ENCODE results near the gene MLLT3. TPM values are rescaled to one million over a fixed set of nuclear protein-coding genes. Genes with fewer than 3 reads are reported as not detected.

The MLLT3 gene
- total and polyA plus RNA-seq, 2 of the 8 experiments (the other 6 are each of a cell fraction or from before 2014, with no cell fraction given) = 5.9 to 9.6 TPM

DNA sequence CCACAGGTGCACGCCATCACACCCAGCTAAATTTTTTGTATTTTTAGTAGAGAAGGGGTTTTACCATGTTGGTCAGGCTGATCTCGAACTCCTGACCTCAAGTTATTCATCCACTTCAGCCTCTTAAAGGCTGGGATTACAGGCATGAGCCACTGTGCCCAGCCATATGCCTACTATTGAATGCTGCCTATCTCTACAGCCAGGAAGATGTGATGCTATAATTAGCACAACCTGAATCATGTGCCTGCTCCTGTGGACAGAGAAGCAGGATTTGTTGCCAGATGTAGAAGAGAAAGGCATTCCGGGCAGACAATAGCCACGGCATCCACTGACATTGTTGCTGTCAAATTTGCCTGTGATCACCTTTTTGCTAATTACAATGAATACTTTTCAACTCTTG lies 24.4 kb upstream of the MLLT3 start (continued):
- no peak for TF ChIP-seq GTF2F1 (IDR thresholded peaks at IDR 0.05; ENCODE audit: borderline replicate concordance, low read depth, low read length)

Measured in H1 (cell line).